Endodermal cell (in vitro differentiated cells): ENCODE measurements around the gene WDSUB1. TPM values are rescaled to one million over a fixed set of nuclear protein-coding genes. Genes with fewer than 3 reads are reported as not detected.

Experiments
- DNase-seq: peaks from one replicate; pipeline ENCODE4 v3.0.0-alpha.2; 2017
- H3K27ac ChIP-seq: 2 replicates; pipeline ENCODE4 v1.5.1; 2013; ENCODE audit warnings: mild to moderate bottlenecking, low read depth, low read length, moderate library complexity
- H3K27me3 ChIP-seq: 2 replicates; pipeline ENCODE4 v1.6.1; 2013; ENCODE audit warnings: mild to moderate bottlenecking, low read length, moderate library complexity; ENCODE audit not compliant: insufficient read depth, control insufficient read depth, poor library complexity, severe bottlenecking
- H3K36me3 ChIP-seq: 2 replicates; pipeline ENCODE4 v1.7.0; 2013; ENCODE audit warnings: mild to moderate bottlenecking, low read length, moderate library complexity; ENCODE audit not compliant: control insufficient read depth, insufficient read depth
- H3K4me1 ChIP-seq: one replicate; pipeline ENCODE4 v1.7.0; 2013; ENCODE audit warnings: low read length; ENCODE audit not compliant: control insufficient read depth, insufficient read depth
- H3K4me3 ChIP-seq: 2 replicates; pipeline ENCODE4 v1.5.1; 2013; ENCODE audit warnings: mild to moderate bottlenecking, low read length, moderate library complexity
- H3K9ac ChIP-seq: 2 replicates; pipeline ENCODE4 v1.6.1; 2013; ENCODE audit warnings: mild to moderate bottlenecking, low read length, moderate library complexity; ENCODE audit not compliant: poor library complexity, severe bottlenecking; ENCODE audit errors: extremely low read depth
- H3K9me3 ChIP-seq: 2 replicates; pipeline ENCODE4 v1.6.1; 2013; ENCODE audit warnings: mild to moderate bottlenecking, low read length, moderate library complexity; ENCODE audit not compliant: control insufficient read depth
- H3K27ac Mint-ChIP-seq: 2 replicates; pipeline ENCODE4 v1.8.0; 2020; ENCODE audit warnings: mixed read lengths
- H3K27me3 Mint-ChIP-seq: 2 replicates; pipeline ENCODE4 v1.8.0; 2021; ENCODE audit warnings: mild to moderate bottlenecking, mixed read lengths; ENCODE audit not compliant: insufficient read depth
- H3K36me3 Mint-ChIP-seq: 2 replicates; pipeline ENCODE4 v1.8.0; 2020; ENCODE audit warnings: low read depth, mixed read lengths
- H3K4me1 Mint-ChIP-seq: 2 replicates; pipeline ENCODE4 v1.8.0; 2020; ENCODE audit warnings: mixed read lengths
- H3K4me3 Mint-ChIP-seq: 2 replicates; pipeline ENCODE4 v1.8.0; 2020; ENCODE audit warnings: mild to moderate bottlenecking, moderate library complexity, mixed read lengths
- H3K9me3 Mint-ChIP-seq: 2 replicates; pipeline ENCODE4 v1.8.0; 2020; ENCODE audit warnings: mild to moderate bottlenecking, mixed read lengths
- CTCF ChIP-seq: fragments of 200-600 bp; sonication (generic); conservative IDR thresholded peaks from 2 replicates; pipeline ENCODE4 v1.5.0; 2021; ENCODE audit warnings: antibody characterized with exemption, mild to moderate bottlenecking
- WGBS, 2 experiments: methylation state at CpG; one replicate each; pipeline versions ENCODE4 v1.1.5 to v1.1.7; 2013; ENCODE audit warnings: missing lambda C conversion rate in 2 of 2, mixed read lengths in 1 of 2; ENCODE audit not compliant: insufficient coverage in 1 of 2, insufficient read length in 1 of 2; 5-methylcytosine and 5-hydroxymethylcytosine counted together
- total RNA-seq, 2 donors: library from RNA; stranded (reverse); fragmentation: NEBNext Ultra II Directional in 1 of 2; extraction: Animal tissue kit (Norgen Biotek cat#: 25700) in 1 of 2; gene quantifications; 2 replicates in 1 of 2; 3 replicates in 1 of 2; pipeline ENCODE4 v1.2.1, GENCODE V29; 2021

Gene WDSUB1
- total RNA-seq, 2 donors from 2014 or later = 10.7 to 14.7 TPM

- Histone ChIP-seq H3K27ac (no peak overlapping the region), H3K9ac (no peak overlapping the region), H3K9me3 (no peaks in the 10 kb centered on the region), H3K4me1 (peaks cover 6% of the 10 kb centered on the region), H3K36me3 (peaks cover 82% of the 10 kb centered on the region), H3K4me3 (no peak overlapping the region), H3K27me3 (no peaks in the 10 kb centered on the region)
- no peak overlapping the region for H3K4me3 Mint-ChIP-seq
- H3K9me3 Mint-ChIP-seq = no peaks in the 10 kb centered on the region
- peaks cover 14% of the 10 kb centered on the region for H3K4me1 Mint-ChIP-seq
- WGBS, 2 experiments = 92 to 93% methylated on average over 13 to 15 of the region's 15 CpGs
- no peak for TF ChIP-seq CTCF
- H3K36me3 Mint-ChIP-seq = no peaks in the 10 kb centered on the region
- DNase-seq = peak; percentile 33
- peaks cover 4% of the 10 kb centered on the region for H3K27me3 Mint-ChIP-seq
- H3K27ac Mint-ChIP-seq = no peak overlapping the region
Observed at GRCh38 chr2:159204381-159205144, 81.9 kb downstream of the WDSUB1 start.

- Histone ChIP-seq H3K36me3 (peaks cover 85% of the 10 kb centered on the region), H3K9ac (no peak overlapping the region), H3K4me1 (peaks cover 6% of the 10 kb centered on the region), H3K9me3 (no peaks in the 10 kb centered on the region), H3K4me3 (no peak overlapping the region), H3K27me3 (no peaks in the 10 kb centered on the region), H3K27ac (no peak overlapping the region)
- no peaks in the 10 kb centered on the region for H3K36me3 Mint-ChIP-seq
- H3K27me3 Mint-ChIP-seq = no peaks in the 10 kb centered on the region
- DNase-seq = peak; percentile 47
- WGBS, 2 experiments = 88 to 94% methylated on average over 3 to 4 of the region's 4 CpGs
- TF ChIP-seq CTCF = peak; percentile 24
- H3K4me3 Mint-ChIP-seq = no peak overlapping the region
- H3K4me1 Mint-ChIP-seq = peaks cover 14% of the 10 kb centered on the region
- no peak overlapping the region for H3K27ac Mint-ChIP-seq
- H3K9me3 Mint-ChIP-seq = no peaks in the 10 kb centered on the region
Observed at GRCh38 chr2:159202568-159203071, 83.9 kb downstream of the WDSUB1 start.

- DNase-seq = no peak
- Histone ChIP-seq H3K4me3 (no peak overlapping the region), H3K4me1 (peaks cover 6% of the 10 kb centered on the region), H3K36me3 (peaks cover 88% of the 10 kb centered on the region), H3K9me3 (no peaks in the 10 kb centered on the region), H3K27me3 (no peaks in the 10 kb centered on the region), H3K9ac (no peak overlapping the region), H3K27ac (no peak overlapping the region)
- no peaks in the 10 kb centered on the region for H3K36me3 Mint-ChIP-seq
- H3K4me3 Mint-ChIP-seq = no peak overlapping the region
- no peak for TF ChIP-seq CTCF
- WGBS, 2 experiments = 66 to 85% methylated on average over 7 to 8 of the region's 8 CpGs
- H3K27ac Mint-ChIP-seq = no peak overlapping the region
- peaks cover 14% of the 10 kb centered on the region for H3K4me1 Mint-ChIP-seq
- H3K9me3 Mint-ChIP-seq = no peaks in the 10 kb centered on the region
- H3K27me3 Mint-ChIP-seq = no peaks in the 10 kb centered on the region
Observed at GRCh38 chr2:159201360-159202063, 85.0 kb downstream of the WDSUB1 start.
